ENCODE results near the gene CLEC2D.
A peak's percentile ranks its signal among the peaks of the same experiment; 100 is the strongest.
"Not testable (repeated sequence)": the region's sequence is repeated elsewhere in the genome, so short reads cannot be mapped to it uniquely, and the experiment has no call there.

The CLEC2D gene

GRCh38 chr12:9701380-9702154, 32.1 kb downstream of the CLEC2D start:
- DNase-seq: no peak

- no peak for DNase-seq
These were observed 32.7 kb downstream of the CLEC2D start for GRCh38 chr12:9702255-9702654.

- DNase-seq: not testable (repeated sequence)
These were observed 35.0 kb downstream of the CLEC2D start for GRCh38 chr12:9704561-9704960.

GRCh38 chr12:9706086-9706685, 36.7 kb downstream of the CLEC2D start:
- no peak for DNase-seq

- DNase-seq: no peak
These were observed 37.8 kb downstream of the CLEC2D start for GRCh38 chr12:9707356-9707755.

DNA sequence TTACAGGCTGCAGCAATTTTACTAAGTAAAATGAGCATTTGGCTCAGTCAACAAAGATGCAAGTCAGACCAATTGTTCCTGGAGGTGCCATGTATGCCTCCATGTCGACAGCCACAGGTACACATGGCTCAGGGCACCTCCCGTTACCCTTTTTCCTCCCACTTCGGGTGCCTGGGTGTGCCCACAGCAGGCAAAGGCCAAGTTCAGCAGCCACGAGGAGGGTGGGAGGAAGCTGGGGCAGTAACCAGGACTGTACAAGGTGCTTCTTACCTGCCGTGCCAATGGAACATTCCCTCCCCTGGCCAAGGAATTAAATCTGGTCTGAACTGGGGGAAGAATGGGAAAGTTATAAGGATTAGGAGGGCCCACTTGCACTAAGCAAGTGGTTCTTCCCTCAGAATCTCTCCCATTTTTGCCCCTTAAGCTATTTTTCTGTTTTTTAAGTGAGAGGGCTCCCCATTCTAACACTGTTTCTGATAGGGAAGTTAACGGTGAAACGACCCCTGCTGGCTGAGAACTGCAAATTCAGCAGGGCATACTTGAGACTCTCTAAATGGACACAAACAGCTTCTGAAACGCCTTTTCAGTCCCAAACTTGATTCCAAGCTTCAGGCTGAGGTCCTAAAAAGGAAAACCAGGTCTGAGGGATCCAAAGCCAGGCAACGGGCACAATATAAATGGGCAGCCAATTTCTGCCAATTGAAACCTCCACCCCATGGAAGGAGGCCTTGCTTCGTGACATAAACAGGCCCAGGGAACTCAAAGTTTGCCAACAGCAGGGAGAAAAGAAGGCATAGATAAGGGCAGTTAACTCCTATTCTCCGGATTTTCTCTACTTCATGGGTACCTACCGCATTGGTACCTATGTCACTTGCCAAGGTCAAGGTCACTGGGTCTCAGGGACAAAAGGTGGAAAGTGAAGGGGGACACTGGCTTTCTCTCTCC, 38.6 kb downstream of the CLEC2D start:
- peak; percentile 19 for DNase-seq

DNA sequence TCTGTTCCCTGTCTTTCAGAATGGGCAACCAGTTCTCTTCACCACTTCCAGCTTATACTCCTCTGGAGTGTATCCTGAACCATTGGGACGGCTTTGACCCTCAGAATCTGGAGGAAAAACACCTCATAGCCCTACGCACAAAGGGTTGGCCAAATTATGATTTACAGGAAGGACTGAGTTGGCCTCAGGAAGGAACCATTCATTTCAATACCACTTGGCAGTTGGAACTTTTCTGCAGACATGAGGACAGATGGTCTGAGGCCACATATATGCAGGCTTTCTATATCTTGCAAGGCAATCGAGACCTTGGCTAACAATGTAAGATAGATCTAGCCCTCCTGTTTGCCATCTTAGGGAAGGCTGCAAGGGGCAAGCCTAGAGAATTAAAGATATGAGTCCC, 39.3 kb downstream of the CLEC2D start:
- no peak for DNase-seq

DNA sequence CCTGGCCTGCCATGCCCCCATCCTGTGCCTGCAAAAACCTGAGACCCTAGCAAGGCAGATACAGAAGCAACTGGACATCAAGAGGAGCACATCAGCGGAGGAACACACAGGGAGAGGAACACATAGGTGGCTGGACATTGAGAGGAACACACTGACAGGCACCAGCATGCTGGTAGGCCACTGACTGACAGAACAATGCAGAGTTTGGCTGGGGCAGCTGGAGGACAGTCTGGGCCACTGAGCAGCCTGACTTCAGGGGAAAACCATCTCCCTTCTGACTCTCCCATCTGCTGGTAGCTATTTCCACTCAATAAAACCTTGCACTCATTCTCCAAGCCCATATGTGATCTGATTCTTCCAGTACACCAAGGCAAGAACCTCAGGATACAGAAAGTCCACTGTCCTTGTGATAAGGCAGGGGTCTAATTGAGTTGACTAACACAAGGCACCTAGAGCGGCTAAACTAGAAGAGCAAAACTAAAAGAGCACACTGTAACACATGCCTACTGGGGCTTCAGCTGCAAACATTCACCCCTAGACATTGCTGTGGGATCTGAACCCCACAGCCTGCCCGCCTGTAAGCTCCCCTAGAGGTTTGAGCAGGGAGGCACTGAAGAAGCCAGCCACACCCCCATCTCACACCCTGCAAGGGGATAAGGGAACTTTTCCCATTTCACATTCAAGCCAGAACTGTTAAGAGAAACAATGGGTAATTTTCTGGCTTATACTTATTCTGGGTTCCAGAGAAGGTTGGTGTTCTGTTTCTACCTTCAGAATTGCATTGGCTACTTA, 41.3 kb downstream of the CLEC2D start:
- no peak for DNase-seq

- DNase-seq: no peak
These were observed 42.2 kb downstream of the CLEC2D start for GRCh38 chr12:9711664-9712063.

GRCh38 chr12:9713032-9713558, 43.6 kb downstream of the CLEC2D start:
- DNase-seq: not testable (repeated sequence)

- DNase-seq: no peak
These were observed 47.8 kb downstream of the CLEC2D start for GRCh38 chr12:9717070-9717925.

DNA sequence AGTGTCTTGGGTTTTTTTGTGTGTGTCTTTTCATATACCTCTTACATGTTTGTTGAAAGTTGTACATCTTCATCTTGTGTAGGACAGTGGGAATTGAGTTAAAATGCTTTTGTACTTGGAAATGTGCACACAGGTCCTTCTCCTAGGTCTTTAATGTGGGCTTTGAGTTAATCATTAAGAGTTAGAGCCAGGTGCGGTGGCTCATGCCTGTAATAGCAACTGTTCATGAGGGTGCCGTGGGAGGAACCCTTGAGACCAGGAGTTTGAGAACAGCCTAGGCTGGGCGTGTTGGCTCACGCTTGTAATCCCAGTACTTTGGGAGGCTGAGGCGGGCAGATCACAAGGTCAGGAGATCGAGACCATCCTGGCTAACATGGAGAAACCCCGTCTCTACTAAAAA, 49.5 kb downstream of the CLEC2D start:
- DNase-seq: no peak

- no peak for DNase-seq
These were observed 50.3 kb downstream of the CLEC2D start for GRCh38 chr12:9719790-9720189.

- DNase-seq: no peak
These were observed 52.0 kb downstream of the CLEC2D start for GRCh38 chr12:9721394-9722092.

DNA sequence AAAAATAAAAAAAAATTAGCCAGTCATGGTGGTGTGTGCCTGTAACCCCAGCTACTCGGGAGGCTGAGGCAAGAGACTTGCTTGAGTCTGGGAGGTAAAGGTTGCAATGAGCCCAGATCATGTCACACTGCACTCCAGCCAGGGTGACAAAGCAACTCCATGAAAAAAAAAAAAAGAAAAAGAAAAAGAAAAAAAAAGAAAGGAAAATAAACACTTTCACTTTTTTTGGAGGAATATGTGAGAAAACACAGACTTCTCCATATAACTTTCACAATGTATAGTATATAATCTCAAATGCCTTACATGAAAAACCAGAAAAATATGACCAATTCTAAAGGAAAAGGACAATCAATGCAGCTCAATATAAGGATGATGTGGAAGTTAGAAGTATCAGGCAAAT, 54.5 kb downstream of the CLEC2D start:
- DNase-seq: no peak

GRCh38 chr12:9725213-9725870, 55.8 kb downstream of the CLEC2D start:
- no peak for DNase-seq

DNA sequence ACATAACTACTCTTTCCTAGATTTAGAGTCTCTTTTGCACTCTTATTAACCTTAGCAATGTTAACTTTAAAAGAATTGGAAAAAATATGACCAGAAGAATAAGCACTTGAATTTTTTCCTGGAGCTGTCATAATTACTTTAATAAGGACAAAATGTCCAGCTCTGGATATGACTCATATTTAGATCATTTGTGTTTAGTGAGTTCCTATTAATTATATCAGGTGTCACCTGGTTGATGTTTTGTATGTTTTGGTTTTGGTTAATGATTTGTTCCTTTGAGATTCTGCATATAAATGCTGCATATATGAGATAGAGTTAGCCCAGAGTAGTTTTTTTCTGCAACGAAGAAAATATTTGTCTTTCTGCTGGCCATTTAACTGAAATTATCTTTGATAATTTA, 58.3 kb downstream of the CLEC2D start:
- DNase-seq: no peak

- DNase-seq: no peak
These were observed 59.6 kb downstream of the CLEC2D start for GRCh38 chr12:9729082-9729481.

DNA sequence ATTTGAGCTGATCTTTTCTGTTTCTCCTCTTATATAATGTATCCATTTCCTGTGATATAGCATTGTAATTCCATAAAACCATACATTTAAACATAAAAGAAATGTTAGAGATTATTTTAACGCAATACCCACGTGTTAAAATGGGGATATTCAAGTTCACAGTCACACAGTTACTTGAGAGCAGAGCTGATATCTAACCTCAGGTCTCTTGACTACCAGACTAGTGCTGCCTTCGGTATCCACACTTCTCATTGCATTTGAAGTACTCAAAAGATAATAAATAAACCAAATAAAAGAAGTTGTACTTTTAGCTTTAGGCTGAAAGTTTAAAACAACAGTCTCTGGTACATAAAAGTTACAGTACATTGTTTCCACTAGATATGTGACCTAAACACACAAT, 60.5 kb downstream of the CLEC2D start:
- DNase-seq: no peak

GRCh38 chr12:9730591-9730990, 61.1 kb downstream of the CLEC2D start:
- no peak for DNase-seq
